CD4-positive, alpha-beta memory T cell (primary cell): ENCODE measurements around the gene CNTROB. TPM values are rescaled to one million over a fixed set of nuclear protein-coding genes. Genes with fewer than 3 reads are reported as not detected.
"Not testable (repeated sequence)": the region's sequence is repeated elsewhere in the genome, so short reads cannot be mapped to it uniquely, and the experiment has no call there.

Source experiments
- CTCF ChIA-PET: fragments of 350-600 bp; sonication (Branson Sonifier 250); formaldehyde crosslinking; loops from one replicate; lab custom pipeline; 2021; ENCODE audit warnings: inconsistent platforms; ENCODE audit not compliant: partially characterized antibody; lab: Charles Lee
- POLR2A ChIA-PET: fragments of 350-600 bp; sonication (Branson Sonifier 250); formaldehyde crosslinking; loops from one replicate; lab custom pipeline; 2021; ENCODE audit not compliant: partially characterized antibody; lab: Charles Lee
- DNase-seq, 5 donors: peaks; one replicate each; pipeline versions ENCODE4 v3.0.0 to v3.0.0-alpha.2; 2020 to 2022; ENCODE audit warnings: mixed read lengths in 1 of 5
- H3K27ac ChIP-seq: one replicate; pipeline ENCODE4 v1.7.0; 2013; ENCODE audit warnings: low read depth, low read length
- H3K27me3 ChIP-seq: 2 replicates; pipeline ENCODE4 v1.7.0; 2013; ENCODE audit warnings: mild to moderate bottlenecking, low read length, moderate library complexity; ENCODE audit not compliant: insufficient read depth
- H3K36me3 ChIP-seq: 2 replicates; pipeline ENCODE4 v1.7.0; 2013; ENCODE audit warnings: mild to moderate bottlenecking, low read length, moderate library complexity; ENCODE audit not compliant: insufficient read depth
- H3K4me1 ChIP-seq: 2 replicates; pipeline ENCODE4 v1.7.0; 2013; ENCODE audit warnings: mild to moderate bottlenecking, low read length, moderate library complexity; ENCODE audit not compliant: insufficient read depth
- H3K4me3 ChIP-seq, 2 donors: one replicate each; pipeline ENCODE4 v1.7.0; 2013; ENCODE audit warnings: low read length in 2 of 2, mild to moderate bottlenecking in 1 of 2
- H3K9me3 ChIP-seq, 2 donors: one replicate each; pipeline ENCODE4 v1.7.0; 2013; ENCODE audit warnings: low read length in 2 of 2, control low read depth in 1 of 2; ENCODE audit not compliant: control insufficient read depth in 1 of 2
- H3K27ac Mint-ChIP-seq, 7 donors: one replicate each; pipeline ENCODE4 v1.8.0; 2020 to 2021; ENCODE audit warnings: mixed read lengths in 7 of 7, mild to moderate bottlenecking in 6 of 7, inconsistent platforms in 3 of 7, moderate library complexity in 3 of 7
- H3K27me3 Mint-ChIP-seq, 2 donors: one replicate each; pipeline ENCODE4 v1.8.0; 2020 to 2021; ENCODE audit warnings: mixed read lengths in 2 of 2
- H3K36me3 Mint-ChIP-seq, 2 donors: one replicate each; pipeline ENCODE4 v1.8.0; 2020 to 2021; ENCODE audit warnings: mixed read lengths in 2 of 2, inconsistent platforms in 1 of 2, mild to moderate bottlenecking in 1 of 2
- H3K4me1 Mint-ChIP-seq, 4 donors: one replicate each; pipeline ENCODE4 v1.8.0; 2020 to 2021; ENCODE audit warnings: mixed read lengths in 4 of 4, mild to moderate bottlenecking in 1 of 4
- H3K4me3 Mint-ChIP-seq, 8 donors: one replicate each; pipeline ENCODE4 v1.8.0; 2020 to 2021; ENCODE audit warnings: mixed read lengths in 8 of 8, mild to moderate bottlenecking in 7 of 8, moderate library complexity in 6 of 8, inconsistent platforms in 3 of 8
- H3K9me3 Mint-ChIP-seq, 8 donors: one replicate each; pipeline ENCODE4 v1.8.0; 2020 to 2021; ENCODE audit warnings: mixed read lengths in 8 of 8, mild to moderate bottlenecking in 5 of 8, inconsistent platforms in 3 of 8, moderate library complexity in 1 of 8
- intact Hi-C: fragments of 100-400 bp; cut with micrococcal nuclease; formaldehyde crosslinking; loops from one replicate; pipeline ENCODE4 v1.15.1; 2023
- polyA plus RNA-seq, 2 donors: library from polyadenylated mRNA; unstranded; fragments of 300-500 nt; fragmentation: Illumina TruSeq; gene quantifications; one replicate each; pipeline ENCODE4 v1.2.3, GENCODE V29; 2021
- total RNA-seq, 2 experiments: library from RNA; stranded (reverse); gene quantifications; one replicate each; pipeline ENCODE4 v1.2.3, GENCODE V29; 2021

CNTROB gene
- total and polyA plus RNA-seq, 4 experiments from 2014 or later, result 3.9 to 30.1 (median 21.2) TPM

GRCh38 chr17:7951143-7951792, 19.3 kb downstream of the CNTROB start:
- Mint-ChIP-seq H3K36me3 (peaks cover 30 to 31% of the 10 kb centered on the region in 2 donors), H3K4me1 (peaks cover 4 to 8% (median 6%) of the 10 kb centered on the region in 4 donors), H3K4me3 (peak overlapping the region in 3 of 8 donors; percentile 12 to 57 (median 18)), H3K27me3 (no peaks in the 10 kb centered on the region), H3K27ac (peak overlapping the region; percentile 6 to 90 (median 75)), H3K9me3 (no peaks in the 10 kb centered on the region)
- peak in 2 of 5 donors; percentile 6 to 17 for DNase-seq
- Histone ChIP-seq H3K36me3 (peaks cover 11% of the 10 kb centered on the region), H3K27me3 (no peaks in the 10 kb centered on the region), H3K4me1 (peaks cover 8% of the 10 kb centered on the region), H3K27ac (no peak overlapping the region), H3K9me3 (no peaks in the 10 kb centered on the region), H3K4me3 (no peak overlapping the region)
- CTCF ChIA-PET, result no interaction called here
- POLR2A ChIA-PET, result no interaction called here
- intact Hi-C loops, result no loop called here

- H3K27ac ChIP-seq, CTCF ChIA-PET, H3K36me3 ChIP-seq, H3K4me3 ChIP-seq, H3K9me3 ChIP-seq, intact Hi-C loops, H3K27me3 Mint-ChIP-seq, H3K4me1 ChIP-seq, H3K9me3 Mint-ChIP-seq, POLR2A ChIA-PET, H3K4me1 Mint-ChIP-seq, H3K27me3 ChIP-seq, DNase-seq, H3K4me3 Mint-ChIP-seq, H3K27ac Mint-ChIP-seq: not testable (repeated sequence)
- H3K36me3 Mint-ChIP-seq, result peaks cover 14% of the 10 kb centered on the region in 2 donors
Observed at GRCh38 chr17:7953266-7953665, 21.3 kb downstream of the CNTROB start.

GRCh38 chr17:7955414-7956227, 23.6 kb downstream of the CNTROB start:
- Mint-ChIP-seq H3K4me3 (no peak overlapping the region), H3K9me3 (no peaks in the 10 kb centered on the region), H3K27me3 (no peaks in the 10 kb centered on the region), H3K36me3 (peaks cover 0 to 1% of the 10 kb centered on the region in 2 donors), H3K4me1 (peaks cover 4 to 8% (median 6%) of the 10 kb centered on the region in 4 donors), H3K27ac (no peak overlapping the region)
- Histone ChIP-seq H3K36me3 (no peaks in the 10 kb centered on the region), H3K27ac (no peak overlapping the region), H3K9me3 (no peaks in the 10 kb centered on the region), H3K27me3 (no peaks in the 10 kb centered on the region), H3K4me1 (peaks cover 8% of the 10 kb centered on the region), H3K4me3 (no peak overlapping the region)
- POLR2A ChIA-PET, result no interaction called here
- intact Hi-C loops, result no loop called here
- DNase-seq, result no peak
- CTCF ChIA-PET, result no interaction called here

- no peaks in the 10 kb centered on the region for H3K27me3 ChIP-seq
- intact Hi-C loops, result no loop called here
- ChIA-PET POLR2A (no interaction called here), CTCF (no interaction called here)
- Mint-ChIP-seq H3K27ac (peak overlapping the region in 1 of 7 donors; percentile 83), H3K36me3 (no peaks in the 10 kb centered on the region), H3K27me3 (no peaks in the 10 kb centered on the region), H3K4me3 (no peak overlapping the region), H3K9me3 (no peaks in the 10 kb centered on the region), H3K4me1 (peaks cover 1 to 4% (median 2%) of the 10 kb centered on the region in 4 donors)
- H3K4me3 ChIP-seq, result no peak overlapping the region
- H3K27ac ChIP-seq, result no peak overlapping the region
- DNase-seq, result no peak
- peaks cover 6% of the 10 kb centered on the region for H3K4me1 ChIP-seq
- H3K36me3 ChIP-seq, result no peaks in the 10 kb centered on the region
- no peaks in the 10 kb centered on the region for H3K9me3 ChIP-seq
Observed at GRCh38 chr17:7956228-7956965, 24.4 kb downstream of the CNTROB start.

- no peak for DNase-seq
- CTCF ChIA-PET, result no interaction called here
- peaks cover 0 to 6% of the 10 kb centered on the region in 2 donors for H3K27me3 Mint-ChIP-seq
- Histone ChIP-seq H3K27ac (no peak overlapping the region), H3K4me3 (no peak overlapping the region), H3K4me1 (no peaks in the 10 kb centered on the region), H3K27me3 (no peaks in the 10 kb centered on the region), H3K36me3 (no peaks in the 10 kb centered on the region), H3K9me3 (no peaks in the 10 kb centered on the region)
- no peaks in the 10 kb centered on the region for H3K36me3 Mint-ChIP-seq
- H3K4me1 Mint-ChIP-seq, result no peaks in the 10 kb centered on the region
- POLR2A ChIA-PET, result no interaction called here
- H3K9me3 Mint-ChIP-seq, result no peaks in the 10 kb centered on the region
- no peak overlapping the region for H3K27ac Mint-ChIP-seq
- intact Hi-C loops, result no loop called here
- H3K4me3 Mint-ChIP-seq, result no peak overlapping the region
Observed at GRCh38 chr17:7959503-7960253, 27.7 kb downstream of the CNTROB start.

- ChIA-PET CTCF (no interaction called here), POLR2A (no interaction called here)
- H3K9me3 ChIP-seq, result no peaks in the 10 kb centered on the region
- intact Hi-C loops, result no loop called here
- H3K36me3 ChIP-seq, result no peaks in the 10 kb centered on the region
- Mint-ChIP-seq H3K9me3 (no peaks in the 10 kb centered on the region), H3K4me3 (no peak overlapping the region), H3K27me3 (peaks cover 0 to 6% of the 10 kb centered on the region in 2 donors), H3K4me1 (no peaks in the 10 kb centered on the region), H3K27ac (no peak overlapping the region), H3K36me3 (no peaks in the 10 kb centered on the region)
- no peak for DNase-seq
- H3K4me1 ChIP-seq, result no peaks in the 10 kb centered on the region
- H3K27ac ChIP-seq, result no peak overlapping the region
- no peaks in the 10 kb centered on the region for H3K27me3 ChIP-seq
- no peak overlapping the region for H3K4me3 ChIP-seq
Observed at GRCh38 chr17:7961421-7961820, 29.4 kb downstream of the CNTROB start.
